HPDE6-E6E7 (cell line): ENCODE data around the gene SPATA6L.
"Not testable (repeated sequence)": the region's sequence is repeated elsewhere in the genome, so short reads cannot be mapped to it uniquely, and the experiment has no call there.

ENCODE experiments used
- DNase-seq: peaks from one replicate; pipeline ENCODE4 v3.0.0; 2011; ENCODE audit warnings: missing footprints; ENCODE audit errors: extremely low spot score

Gene SPATA6L

DNA sequence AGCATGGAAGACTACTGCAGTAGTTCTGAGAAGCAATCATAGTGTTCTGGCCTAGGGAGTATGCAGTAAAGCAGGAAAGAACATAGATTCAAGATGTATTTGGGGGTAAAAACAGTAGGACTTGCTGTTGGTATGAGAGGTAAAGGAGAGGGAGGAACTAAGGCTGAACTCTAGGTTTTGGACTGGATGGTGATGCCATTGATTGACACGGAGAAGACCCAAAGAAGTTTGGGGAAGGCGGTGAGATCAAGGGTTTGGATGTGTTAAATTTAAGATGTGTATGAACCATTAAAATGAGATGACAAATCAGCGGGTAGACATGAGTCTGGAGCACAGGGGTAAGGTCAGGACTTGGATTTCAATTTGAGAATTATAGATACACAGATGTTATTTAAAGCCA lies 11.1 kb upstream of the SPATA6L start:
- no peak for DNase-seq

DNA sequence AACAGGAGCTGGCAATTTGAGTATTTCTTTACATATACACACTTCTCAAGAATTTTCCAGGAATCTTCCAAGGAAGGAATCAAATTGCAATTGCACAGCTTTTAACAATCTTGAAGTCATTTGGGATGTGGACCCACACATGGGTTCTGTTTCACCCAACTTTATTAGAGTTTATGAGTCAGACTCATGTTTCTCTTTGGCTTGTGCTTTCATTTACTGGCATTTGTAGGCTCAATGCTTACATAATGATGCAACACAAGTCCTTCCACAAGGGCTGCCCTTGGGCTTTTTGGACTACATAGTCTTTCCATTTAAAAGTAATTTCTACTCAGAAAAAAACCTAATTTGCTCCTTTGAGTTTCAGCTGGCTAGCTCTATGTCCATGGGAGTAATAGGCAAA lies 8.5 kb upstream of the SPATA6L start:
- DNase-seq, result no peak

DNA sequence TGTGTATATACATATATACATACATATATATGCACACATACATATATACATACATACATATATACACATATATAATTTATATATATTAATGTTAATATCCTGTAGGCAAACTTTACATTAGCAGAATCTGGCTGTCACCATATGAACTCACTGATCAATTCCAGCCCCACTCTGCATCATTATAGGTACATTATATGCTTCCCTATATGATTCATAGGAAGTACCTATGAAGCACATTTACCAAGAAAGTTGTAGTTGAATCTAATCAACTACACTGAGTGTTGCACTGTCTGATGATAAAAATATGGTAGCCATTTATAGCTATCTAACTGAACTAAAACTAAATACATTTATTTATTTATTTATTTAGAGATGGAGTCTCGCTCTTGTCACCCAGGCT lies 5.5 kb upstream of the SPATA6L start:
- DNase-seq, result no peak

DNA sequence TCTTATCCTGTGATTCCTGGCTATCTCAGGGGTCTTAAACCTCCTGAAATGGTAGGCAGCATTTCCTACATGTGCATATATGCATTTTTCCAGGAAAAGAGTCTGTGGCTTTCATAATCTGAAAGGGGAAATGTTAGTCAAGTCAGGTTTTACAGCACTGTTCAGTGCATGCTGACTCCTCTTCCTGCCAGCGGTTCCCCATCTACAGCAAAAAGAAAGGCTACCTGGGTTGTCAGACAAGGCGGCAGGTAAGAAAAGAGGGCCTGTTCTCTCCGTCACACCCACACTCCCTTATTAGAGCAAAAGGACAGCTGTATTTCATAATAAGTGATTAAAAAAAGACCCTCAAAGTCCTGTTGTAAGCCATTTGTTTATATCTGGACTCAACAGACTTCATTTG lies 4.3 kb upstream of the SPATA6L start:
- no peak for DNase-seq

DNA sequence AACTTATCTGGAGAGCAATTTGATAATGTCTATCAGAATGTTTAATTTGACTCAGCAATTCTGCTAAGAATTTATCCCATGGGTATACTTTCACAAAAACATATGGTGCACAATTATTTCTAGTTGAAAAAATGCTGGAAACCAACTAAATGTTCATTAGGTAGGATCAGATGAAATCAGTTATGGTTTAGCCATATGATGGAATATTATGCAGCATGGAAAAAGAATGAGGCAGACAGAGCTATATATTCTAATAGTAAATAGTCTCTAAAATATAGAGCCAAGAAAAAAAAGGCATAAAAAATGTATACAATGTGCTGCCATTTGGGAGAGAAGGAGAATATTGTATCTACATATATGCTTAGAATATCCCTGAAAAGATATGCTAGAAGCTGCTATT lies 3.6 kb upstream of the SPATA6L start:
- no peak for DNase-seq

DNA sequence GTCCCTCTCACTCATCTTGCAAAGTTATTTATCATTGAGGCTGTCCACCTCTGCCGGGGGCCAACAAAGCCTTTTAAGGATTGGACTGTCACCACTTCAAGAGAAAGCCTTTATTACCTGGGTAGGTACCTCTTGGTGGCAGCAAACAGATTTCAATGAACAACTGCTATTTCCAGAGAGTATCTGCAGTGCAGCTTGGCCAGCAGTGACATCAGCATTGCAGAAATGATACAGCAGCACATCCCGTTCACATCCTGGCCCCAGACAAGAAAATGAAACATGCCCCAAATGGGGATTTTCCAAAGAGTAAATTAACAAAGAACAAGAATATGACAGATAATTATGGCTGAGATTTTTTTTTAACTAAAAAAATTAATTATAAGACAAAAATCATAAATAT lies 2.3 kb upstream of the SPATA6L start:
- DNase-seq, result no peak

DNA sequence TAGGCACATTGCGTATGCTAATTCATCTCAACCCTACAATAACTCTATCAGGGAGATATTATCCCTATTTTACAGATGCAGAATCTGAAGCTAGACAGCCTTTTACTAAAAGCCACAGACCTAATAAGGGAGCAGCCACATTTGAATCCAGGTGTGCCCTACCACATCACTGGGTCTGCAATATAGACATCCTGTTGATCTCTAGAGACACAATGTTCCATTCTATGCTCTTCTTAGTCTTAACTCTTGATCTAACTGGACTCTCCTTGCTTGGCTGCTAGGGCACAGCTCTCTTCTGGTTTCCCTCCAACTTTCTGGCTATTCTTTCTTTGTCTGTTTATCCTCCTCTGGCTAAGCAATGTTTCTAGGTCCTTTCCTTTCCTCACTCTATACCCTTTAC lies 1.4 kb upstream of the SPATA6L start:
- DNase-seq, result no peak

DNA sequence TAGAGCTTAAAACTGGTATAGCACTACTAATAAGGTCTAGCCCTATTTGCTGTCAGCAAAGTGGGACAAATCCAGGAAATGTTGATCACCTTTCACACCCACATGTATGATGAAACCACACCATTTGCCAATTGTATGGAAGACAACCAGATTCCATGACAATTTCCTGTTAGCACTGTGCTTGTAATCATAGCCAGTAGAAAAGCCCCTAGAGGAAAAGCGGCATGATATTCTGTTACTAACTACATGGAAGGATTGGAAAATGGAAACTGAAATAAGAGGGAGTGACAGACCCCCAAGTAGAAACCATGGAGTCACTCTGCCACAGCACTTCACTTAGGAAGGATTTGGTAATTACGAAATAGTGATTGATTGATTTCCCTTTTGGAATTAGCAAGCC lies 923 bp downstream of the SPATA6L start:
- no peak for DNase-seq

DNA sequence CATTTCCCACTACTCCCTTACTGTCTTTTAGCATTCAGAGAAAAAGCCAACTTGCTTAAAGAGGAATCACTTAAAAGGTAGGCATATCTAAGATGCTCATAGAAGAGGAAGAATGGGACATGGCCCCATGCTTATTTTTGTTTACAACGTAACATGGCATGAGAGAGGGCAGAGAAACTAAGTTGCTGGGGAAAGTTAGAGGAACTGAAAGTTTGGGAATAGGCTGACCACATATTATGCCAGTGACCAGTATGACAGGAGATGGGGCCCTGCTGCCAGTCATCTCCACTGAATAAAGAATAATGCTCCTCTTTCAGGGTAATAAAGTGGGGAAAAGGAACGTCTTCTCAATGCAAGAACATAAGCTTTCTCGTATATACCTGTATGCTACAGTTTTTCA lies 2.3 kb downstream of the SPATA6L start:
- DNase-seq, result no peak

DNA sequence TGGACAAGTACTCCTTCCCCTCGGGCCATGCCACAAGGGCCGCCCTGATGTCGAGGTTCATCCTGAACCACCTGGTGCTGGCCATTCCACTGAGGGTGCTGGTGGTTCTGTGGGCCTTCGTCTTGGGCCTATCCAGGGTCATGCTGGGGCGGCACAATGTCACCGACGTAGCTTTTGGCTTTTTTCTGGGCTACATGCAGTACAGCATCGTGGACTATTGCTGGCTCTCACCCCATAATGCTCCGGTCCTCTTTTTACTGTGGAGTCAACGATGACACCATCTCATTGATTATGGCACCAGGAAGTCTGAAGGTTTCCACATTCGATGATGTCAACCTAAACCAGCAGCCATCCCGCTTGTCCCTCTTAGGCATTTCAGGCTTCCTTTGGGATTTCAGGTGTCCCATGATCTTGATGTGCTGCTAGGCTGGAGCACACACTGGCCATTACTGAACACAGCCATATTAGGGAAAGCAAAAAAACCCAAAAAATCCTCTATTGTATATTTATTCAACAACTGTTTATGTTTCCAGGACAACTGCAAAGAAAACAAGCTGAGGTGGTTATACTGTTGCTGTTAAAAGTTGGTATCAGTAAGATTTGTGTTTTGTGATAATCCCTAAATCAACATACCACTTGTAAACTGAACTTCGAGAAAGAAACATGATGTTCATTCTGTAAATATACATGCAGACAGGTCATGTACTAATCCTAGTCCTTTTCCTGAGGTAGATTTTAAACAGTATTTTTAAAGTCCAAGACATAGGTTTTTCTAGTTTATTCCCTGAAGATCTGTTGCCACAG lies 3.1 kb downstream of the SPATA6L start:
- no peak for DNase-seq

DNA sequence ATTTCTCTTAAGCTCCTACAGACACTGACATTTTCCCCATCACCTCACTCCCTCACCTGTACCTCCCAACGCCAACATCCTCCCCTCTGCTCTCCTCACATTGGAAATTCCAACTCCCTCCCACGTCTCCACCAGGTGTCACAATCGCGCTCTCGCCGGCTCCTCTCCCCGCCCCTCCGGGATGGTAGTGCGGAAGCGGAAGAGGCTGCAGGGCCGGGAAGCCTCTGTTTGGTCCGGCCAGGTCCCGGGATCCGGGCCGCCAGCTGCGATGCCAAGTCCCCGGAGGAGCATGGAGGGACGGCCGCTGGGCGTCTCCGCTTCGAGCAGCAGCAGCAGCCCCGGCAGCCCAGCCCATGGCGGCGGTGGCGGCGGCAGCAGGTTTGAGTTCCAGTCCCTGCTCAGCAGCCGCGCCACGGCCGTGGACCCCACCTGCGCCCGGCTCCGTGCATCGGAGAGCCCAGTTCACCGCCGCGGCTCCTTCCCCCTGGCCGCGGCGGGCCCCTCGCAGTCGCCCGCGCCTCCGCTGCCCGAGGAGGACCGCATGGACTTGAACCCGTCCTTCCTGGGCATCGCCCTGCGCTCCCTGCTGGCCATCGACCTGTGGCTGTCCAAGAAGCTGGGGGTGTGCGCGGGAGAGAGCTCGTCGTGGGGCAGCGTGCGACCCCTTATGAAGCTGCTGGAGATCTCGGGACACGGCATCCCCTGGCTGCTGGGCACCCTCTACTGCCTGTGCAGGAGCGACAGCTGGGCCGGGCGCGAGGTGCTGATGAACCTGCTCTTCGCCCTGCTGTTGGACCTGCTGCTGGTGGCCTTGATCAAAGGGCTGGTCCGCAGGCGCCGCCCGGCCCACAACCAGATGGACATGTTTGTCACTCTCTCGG lies 3.9 kb downstream of the SPATA6L start, which contains the start of gene PLPP6:
Gene PLPP6 (plus strand): TSS at position 187 of the 881 bp plus-strand sequence. CDS start 82 bp downstream, at position 269.
- peak; percentile 91 for DNase-seq

DNA sequence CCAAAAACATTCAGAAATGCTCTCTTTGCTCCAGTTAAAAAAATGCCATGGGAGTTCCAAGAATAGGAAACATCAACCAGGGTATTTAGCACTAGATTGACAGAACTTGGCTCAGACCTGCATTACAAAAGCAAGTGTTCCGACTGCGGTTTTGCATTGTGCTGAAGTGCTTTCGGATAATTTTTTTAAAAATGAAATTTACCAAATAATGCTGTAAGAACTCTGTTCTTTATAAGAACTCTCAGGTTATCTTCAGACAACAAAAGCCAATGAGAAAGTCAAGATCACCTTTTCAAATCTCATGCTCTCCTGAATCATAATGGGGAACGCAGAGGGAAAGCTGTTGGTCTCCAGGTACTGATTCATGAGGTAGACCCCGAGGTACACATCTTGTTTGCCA lies 4.7 kb downstream of the SPATA6L start:
- no peak for DNase-seq

DNA sequence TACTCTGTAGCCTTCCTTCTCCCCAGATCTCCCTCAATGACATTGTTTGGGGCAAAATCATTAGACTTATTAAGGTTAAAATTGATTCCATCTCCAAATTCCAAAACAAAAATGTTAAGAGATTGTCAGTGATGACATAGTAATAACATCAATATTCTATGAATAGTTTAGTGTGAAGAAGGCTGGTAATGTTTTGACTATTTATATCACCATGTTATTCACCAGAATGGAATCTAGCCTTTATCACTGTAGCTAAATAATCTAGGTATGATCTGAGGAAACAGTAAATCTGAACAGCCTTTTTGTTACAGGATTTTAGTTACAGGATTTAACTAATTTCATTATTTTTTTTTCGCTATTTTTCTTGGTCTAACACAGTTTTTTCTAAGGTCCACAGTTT lies 5.1 kb downstream of the SPATA6L start:
- DNase-seq, result no peak

DNA sequence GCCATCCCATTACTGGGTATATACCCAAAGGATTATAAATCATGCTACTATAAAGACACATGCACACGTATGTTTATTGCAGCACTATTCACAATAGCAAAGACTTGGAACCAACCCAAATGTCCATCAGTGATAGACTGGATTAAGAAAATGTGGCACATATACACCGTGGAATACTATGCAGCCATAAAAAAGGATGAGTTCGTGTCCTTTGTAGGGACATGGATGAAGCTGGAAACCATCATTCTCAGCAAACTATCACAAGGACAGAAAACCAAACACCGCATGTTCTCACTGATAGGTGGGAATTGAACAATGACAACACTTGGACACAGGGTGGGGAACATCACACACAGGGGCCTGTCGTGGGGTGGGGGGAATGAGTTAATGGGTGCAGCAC lies 5.6 kb downstream of the SPATA6L start:
- DNase-seq, result not testable (repeated sequence)

DNA sequence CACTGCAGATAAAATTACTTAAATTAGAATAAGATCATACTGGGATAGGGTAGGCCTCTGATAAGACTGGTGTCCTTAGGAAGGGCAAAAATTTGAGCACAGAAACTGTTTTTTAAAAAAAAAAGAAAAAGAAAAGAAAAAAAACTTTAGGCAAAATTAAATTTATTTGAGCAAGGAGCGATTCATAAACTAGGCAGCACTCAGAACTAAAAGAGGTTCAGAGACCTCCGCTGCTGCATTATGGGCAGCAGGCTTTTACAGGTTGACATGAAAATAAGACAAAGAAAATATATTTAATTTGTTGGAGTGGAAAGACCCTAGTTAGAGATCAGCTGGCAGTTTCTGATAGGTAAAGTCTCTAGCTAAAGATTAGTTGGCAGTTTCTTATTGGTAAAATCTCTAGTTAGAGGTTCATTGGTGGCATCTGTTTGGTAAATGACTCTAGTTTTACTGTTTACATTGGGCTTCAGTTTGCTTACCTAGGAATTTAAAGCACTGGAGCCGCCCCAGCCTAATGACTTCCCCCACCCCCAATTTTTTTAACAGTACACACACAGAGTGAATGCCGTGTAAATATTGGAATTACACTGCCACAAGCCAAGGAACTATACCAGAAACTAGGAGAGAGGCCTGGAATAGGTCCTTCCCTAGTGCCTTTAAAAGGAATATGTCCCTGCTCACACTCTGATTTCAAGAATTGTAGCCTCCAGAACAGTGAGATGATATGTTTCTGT lies 8.7 kb downstream of the SPATA6L start:
- no peak for DNase-seq

DNA sequence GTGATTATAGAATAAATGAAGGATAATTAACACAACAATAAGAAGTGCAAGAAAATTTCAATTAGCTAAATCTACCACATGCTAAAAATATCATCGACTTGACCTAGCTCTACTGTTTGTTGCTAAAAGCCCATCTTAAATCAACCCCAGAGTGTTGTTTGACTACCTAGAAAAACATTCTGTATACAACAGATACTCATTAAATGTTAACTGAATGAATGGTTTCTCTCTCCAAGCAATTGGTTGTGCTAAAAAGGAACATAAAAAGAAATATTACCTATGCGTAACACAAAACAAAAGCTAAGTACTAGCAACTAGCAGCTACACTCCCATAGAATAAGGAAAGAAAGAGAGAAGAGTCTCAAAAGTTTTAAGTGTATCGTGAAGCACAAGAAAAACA lies 9.7 kb downstream of the SPATA6L start:
- no peak for DNase-seq

DNA sequence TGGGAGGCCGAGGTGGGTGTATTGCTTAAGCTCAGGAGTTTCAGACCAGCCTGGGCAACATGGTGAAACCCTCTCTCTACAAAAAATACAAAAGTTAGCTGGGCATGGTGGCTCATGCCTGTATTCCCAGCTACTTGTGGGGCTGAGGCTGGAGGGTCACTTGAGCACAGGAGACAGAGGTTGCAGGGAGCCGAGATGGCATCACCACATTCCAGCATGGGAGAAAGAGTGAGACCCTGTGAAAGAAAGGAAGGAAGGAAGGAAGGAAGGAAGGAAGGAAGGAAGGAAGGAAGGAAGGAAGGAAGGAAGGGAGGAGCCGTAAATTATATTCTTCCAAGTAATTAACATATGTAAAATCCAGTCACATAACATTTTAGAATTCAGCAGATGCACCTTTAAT lies 10.1 kb downstream of the SPATA6L start:
- DNase-seq, result not testable (repeated sequence)

DNA sequence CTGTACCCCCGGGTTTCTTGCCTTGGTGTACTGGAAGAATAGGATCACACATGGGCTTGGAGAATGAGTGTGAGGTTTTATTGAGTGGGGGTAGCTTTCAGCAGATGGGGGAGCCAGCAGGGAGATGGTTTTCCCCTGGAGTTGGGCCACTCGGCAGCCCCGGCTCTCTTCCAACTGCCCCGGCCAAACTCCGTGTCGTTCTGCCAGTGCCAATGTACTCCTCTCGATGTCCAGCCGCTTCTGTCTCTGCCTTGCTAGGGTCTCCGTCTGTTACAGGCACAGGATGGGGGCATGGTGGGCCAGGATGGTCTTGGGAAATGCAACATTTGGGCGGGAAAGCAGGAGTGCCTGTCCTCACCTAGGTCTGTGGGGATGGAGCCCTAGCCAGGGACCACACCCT lies 11.7 kb downstream of the SPATA6L start:
- no peak for DNase-seq

DNA sequence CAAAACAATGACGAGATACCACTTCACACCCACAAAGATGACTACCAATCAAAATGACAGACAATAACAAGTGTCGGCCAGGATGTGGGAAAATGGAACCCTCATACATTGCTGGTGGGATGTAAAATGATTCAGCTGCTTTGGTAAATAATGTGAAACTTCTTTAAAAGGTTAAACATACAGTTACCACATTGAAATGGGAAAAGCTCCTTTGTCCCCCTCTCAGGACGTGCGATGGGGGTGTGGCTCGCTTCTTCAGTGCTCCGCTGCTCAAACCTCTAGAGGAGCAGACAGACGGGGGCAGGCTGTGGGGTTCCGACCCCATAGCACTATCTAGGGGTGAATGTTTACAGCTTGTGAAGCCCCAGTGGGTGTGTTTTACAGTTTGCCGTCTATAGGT lies 12.2 kb downstream of the SPATA6L start:
- no peak for DNase-seq

DNA sequence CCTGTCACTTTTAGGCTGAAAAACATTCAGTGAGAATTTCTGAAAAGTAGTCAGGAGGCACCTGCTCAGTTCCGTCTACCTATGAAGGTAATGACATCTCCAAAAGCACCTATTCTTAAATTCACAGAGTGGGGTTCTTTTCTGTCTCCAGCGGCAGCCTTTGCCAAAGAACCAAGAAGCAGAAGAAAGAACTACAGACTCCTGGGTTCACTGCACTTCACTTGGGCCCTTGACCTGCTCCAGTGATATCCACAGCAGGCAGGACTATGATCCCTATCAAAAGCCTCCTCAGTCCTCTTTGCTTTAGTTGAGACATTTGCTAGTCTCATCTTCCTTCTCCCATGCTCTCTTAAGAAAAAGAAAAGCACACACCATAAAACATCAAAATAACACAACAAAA lies 23.9 kb downstream of the SPATA6L start:
- no peak for DNase-seq

DNA sequence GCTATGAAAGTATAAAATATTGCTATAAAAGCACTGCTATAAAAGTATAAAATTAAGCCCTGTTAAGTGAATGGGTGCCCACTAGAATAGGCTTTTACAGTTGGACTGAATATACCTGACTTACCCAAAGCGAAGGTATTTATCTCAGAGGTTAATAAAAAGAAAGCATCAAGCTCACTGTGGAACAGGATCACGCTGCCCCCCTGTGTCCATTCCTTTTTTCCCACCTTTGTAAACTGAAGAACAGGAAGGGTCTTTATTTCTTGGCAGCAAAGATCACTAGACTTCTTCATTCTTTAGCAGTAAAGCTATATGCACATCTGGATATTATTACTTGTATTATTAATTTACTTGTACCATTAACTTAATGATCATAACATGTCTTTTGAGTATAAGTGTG lies 26.3 kb downstream of the SPATA6L start:
- DNase-seq, result no peak

DNA sequence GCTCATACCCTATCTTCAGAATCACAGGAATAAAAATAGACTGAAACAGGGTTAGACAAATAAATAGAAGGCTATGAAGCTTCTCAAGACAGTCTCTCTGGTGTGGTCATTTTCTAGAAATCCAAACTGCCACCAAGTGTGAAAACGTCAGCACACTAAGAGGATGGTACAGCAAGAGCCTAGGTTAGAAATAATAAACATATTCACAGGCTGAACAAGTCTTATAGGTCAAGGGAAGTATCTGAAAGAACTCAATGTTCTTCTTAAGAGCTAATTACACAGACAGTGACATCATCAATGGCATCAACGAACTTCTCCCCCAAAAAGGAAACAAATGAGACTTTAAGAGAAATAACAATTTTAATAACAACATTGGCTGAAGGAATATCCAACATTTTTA lies 26.9 kb downstream of the SPATA6L start:
- no peak for DNase-seq
